ES-I3 (cell line): Measurements from ENCODE around the gene CYP26C1.

Source experiments
- H3K36me3 ChIP-seq: 2 replicates; pipeline ENCODE4 v1.6.1; 2013; ENCODE audit warnings: mild to moderate bottlenecking, low read length, control low read depth, moderate library complexity; ENCODE audit not compliant: insufficient read depth
- H3K4me1 ChIP-seq: 2 replicates; pipeline ENCODE4 v1.6.1; 2013; ENCODE audit warnings: mild to moderate bottlenecking, control low read depth, low read length; ENCODE audit not compliant: insufficient read depth
- H3K9ac ChIP-seq: 2 replicates; pipeline ENCODE4 v1.6.1; 2013; ENCODE audit warnings: low read depth, mild to moderate bottlenecking, low read length, moderate library complexity
- H3K9me3 ChIP-seq: 2 replicates; pipeline ENCODE4 v1.6.1; 2013; ENCODE audit warnings: mild to moderate bottlenecking, low read length, moderate library complexity; ENCODE audit not compliant: control insufficient read depth, insufficient read depth

CYP26C1 gene

DNA sequence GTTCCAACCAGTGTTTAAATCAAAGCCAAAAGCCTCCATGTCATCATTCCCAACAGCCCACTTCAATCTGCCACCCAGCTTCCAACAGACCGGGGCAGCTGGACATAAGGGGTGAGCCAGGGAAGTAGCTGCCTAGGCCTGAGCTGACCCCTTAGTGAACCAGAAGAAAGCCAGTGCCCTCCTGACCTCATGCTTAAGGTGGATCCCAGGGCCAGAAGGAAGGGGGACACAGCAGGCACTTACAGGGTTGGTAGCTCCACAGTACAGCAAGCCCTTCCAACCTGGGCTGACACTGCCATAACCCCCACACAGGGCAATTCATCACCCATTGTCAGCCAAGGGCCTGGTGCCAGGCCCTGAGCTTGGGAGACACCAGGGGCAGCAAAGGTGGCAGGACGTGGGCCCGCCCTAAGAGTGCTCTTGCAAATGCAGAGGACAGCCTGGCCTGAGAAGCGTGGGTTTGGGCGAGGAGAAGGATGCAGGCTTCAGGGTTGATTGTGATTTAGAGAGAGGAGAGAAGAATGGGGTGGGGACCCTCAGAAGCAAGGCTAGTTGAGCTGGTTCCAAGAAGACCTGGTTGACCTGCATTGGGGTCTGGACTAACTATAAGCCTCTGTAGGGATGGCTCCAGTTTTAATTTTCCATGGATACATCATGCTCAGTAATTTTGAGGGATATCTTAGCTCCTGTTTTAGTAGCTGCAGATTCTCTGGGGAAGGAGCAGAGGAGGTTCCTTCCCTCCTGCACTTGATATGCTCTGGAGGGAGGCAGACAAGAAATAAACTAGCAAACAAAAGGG is 10.0 kb downstream of the CYP26C1 start:
- no peak overlapping the region for H3K9ac ChIP-seq

DNA sequence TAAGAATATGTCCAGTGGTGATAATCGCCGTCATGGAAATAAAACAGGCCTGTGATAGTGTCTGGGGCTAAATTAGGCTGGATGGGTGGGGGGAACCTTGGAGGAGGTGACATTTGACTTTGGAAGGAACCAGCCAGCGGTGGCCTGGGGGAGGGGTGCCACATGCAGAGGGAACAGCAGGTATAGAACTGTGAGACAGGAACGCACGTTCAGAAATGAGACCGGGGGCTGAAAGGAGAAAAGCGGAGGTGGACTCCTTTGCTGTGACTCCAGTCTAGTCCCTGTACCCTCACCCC is 10.5 kb downstream of the CYP26C1 start:
- H3K9me3 ChIP-seq, result no peaks in the 10 kb centered on the region; the same call in 1 of the 2 replicates

More for the DNA sequence above, 10.0 kb downstream of the CYP26C1 start:
- no peaks in the 10 kb centered on the region for H3K36me3 ChIP-seq
- H3K4me1 ChIP-seq, result no peaks in the 10 kb centered on the region
- no peaks in the 10 kb centered on the region; the same call in 1 of the 2 replicates for H3K9me3 ChIP-seq

DNA sequence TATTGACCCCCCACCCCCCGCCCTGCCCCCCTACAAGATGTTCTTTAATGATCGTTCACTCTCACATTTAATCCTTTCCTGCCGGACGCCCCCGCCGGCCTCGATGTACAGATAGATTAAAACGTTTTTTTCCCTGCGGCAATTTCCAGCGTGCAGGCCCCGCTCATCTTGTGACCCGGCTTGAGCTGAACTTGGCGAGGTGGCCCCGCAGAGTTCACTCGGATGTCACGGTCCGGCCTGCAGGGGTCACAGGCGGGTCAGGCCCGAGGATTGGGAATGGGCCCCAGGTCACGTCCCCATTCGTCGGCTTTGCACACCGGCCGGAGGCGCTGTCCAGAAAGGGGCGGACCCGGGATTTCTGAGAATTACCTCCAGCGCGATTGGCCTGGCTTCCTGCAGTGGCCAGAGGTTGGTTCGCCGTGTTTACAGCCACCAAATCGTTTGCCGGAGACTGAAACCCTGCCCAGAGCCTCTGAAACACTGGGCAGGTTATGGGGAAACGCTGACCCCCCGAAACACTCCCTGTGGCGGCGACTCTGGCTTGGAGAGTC is 11.2 kb downstream of the CYP26C1 start:
- no peaks in the 10 kb centered on the region for H3K36me3 ChIP-seq
- H3K4me1 ChIP-seq, result no peaks in the 10 kb centered on the region
- no peaks in the 10 kb centered on the region for H3K9me3 ChIP-seq
- peak overlapping the region; percentile 62; the same call in 1 of the 2 replicates for H3K9ac ChIP-seq

More for the DNA sequence above, 10.5 kb downstream of the CYP26C1 start:
- no peaks in the 10 kb centered on the region for H3K36me3 ChIP-seq
- no peaks in the 10 kb centered on the region for H3K4me1 ChIP-seq
- H3K9ac ChIP-seq, result no peak overlapping the region

DNA sequence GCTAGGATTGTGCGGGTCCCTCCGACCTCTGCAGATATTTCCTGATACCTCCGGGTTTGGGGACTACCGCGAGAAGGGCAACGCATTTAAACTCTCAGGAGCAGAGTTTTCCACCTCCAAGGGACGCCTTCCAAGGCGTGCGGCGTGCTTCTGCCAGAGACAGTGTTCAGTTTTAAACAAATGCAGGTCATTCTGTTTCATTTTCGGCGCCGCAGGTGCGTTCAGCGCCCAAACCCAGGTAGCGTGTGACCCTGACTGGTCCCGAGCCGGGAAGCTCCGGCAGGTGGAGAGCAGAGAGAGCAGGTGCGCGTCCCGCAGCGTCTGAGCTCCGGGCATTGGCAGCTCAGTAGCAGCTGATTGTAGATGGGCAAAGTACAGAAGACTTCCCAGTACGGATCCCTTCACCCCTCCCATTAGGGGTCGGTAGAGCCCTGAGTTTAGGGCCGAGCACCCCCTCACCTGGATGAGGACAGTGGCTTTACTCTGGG is 11.7 kb downstream of the CYP26C1 start:
- Histone ChIP-seq H3K36me3 (no peaks in the 10 kb centered on the region), H3K4me1 (no peaks in the 10 kb centered on the region), H3K9ac (peak overlapping the region; percentile 62; the same call in 1 of the 2 replicates), H3K9me3 (no peaks in the 10 kb centered on the region)

DNA sequence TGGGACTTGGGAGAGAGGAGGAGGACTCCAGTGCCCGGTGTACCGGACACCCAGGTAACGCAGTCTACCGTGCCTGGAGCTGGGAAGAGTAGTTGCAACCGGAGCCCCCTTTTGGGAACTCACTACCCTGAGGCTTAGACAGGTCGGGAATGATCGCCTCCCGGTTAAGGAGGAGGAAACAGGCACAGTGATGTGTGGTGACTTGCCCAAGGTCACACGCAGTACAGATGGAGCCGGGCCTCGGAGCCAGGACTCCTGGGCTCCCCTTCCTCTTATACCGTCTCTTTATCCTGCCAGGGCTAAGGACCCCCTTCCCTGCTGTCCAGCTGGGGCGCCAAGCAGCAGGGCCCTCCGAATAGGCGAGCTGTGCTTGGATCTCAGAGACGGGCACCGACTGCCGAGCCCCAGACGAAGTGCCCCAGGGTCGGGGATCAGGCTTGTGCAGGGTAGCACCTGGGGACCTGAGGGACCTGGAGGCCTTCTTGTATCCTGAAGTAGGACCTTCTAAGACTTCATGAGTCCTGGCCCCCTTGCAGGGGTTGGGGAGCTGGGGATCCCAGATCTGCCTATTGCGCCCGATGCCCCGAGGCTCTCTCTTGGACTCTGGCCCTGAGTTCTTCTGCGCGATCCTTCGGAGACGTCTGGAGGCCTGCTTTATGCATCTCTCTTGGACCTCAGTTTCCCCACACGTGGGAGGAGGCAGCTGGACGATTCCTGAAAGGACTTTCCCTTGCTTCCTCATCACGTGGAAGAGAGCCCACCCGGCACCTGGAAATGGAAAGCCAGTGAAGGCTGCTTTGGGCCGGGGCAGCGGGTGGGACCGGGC is 12.3 kb downstream of the CYP26C1 start:
- Histone ChIP-seq H3K36me3 (no peaks in the 10 kb centered on the region), H3K9ac (peak overlapping the region; percentile 62), H3K4me1 (no peaks in the 10 kb centered on the region), H3K9me3 (no peaks in the 10 kb centered on the region)

DNA sequence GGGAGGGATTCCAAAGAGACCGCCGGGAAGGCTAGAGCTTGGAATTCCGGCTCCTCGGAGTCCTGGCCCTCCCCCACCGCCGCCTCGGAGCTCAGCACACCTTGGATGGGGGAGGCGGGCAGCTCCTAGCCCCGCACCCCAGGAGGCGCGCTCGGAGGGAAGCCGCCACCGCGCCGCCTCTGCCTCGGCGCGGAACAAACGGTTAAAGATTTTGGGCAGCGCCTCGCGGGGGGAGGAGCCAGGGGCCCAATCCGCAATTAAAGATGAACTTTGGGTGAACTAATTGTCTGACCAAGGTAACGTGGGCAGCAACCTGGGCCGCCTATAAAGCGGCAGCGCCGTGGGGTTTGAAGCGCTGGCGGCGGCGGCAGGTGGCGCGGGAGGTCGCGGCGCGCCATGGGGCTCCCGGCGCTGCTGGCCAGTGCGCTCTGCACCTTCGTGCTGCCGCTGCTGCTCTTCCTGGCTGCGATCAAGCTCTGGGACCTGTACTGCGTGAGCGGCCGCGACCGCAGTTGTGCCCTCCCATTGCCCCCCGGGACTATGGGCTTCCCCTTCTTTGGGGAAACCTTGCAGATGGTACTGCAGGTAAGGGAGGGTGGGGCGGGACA is 13.0 kb downstream of the CYP26C1 start, which contains the start of gene CYP26A1:
Gene CYP26A1, plus strand, starts transcription at position 355 of the 608 bp plus-strand sequence. Its CDS starts 42 bp downstream, at position 397.
- no peaks in the 10 kb centered on the region for H3K4me1 ChIP-seq
- no peaks in the 10 kb centered on the region for H3K9me3 ChIP-seq
- no peaks in the 10 kb centered on the region for H3K36me3 ChIP-seq
- peak within 1 kb of the TSS; percentile 62 for H3K9ac ChIP-seq

DNA sequence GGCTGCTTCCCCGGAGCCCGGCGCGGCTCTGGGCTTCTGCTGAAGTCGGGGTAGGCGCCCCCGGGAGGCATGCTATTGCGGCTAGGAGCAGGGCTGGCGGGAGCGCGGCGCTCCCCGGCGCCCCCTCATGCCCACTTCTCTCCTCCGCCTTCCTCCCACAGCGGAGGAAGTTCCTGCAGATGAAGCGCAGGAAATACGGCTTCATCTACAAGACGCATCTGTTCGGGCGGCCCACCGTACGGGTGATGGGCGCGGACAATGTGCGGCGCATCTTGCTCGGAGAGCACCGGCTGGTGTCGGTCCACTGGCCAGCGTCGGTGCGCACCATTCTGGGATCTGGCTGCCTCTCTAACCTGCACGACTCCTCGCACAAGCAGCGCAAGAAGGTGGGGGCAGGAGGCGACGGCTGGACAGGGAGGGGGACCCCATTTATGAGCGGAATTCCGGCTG is 13.6 kb downstream of the CYP26C1 start:
- Histone ChIP-seq H3K36me3 (no peaks in the 10 kb centered on the region), H3K9me3 (no peaks in the 10 kb centered on the region), H3K4me1 (no peaks in the 10 kb centered on the region), H3K9ac (peak overlapping the region; percentile 62)

DNA sequence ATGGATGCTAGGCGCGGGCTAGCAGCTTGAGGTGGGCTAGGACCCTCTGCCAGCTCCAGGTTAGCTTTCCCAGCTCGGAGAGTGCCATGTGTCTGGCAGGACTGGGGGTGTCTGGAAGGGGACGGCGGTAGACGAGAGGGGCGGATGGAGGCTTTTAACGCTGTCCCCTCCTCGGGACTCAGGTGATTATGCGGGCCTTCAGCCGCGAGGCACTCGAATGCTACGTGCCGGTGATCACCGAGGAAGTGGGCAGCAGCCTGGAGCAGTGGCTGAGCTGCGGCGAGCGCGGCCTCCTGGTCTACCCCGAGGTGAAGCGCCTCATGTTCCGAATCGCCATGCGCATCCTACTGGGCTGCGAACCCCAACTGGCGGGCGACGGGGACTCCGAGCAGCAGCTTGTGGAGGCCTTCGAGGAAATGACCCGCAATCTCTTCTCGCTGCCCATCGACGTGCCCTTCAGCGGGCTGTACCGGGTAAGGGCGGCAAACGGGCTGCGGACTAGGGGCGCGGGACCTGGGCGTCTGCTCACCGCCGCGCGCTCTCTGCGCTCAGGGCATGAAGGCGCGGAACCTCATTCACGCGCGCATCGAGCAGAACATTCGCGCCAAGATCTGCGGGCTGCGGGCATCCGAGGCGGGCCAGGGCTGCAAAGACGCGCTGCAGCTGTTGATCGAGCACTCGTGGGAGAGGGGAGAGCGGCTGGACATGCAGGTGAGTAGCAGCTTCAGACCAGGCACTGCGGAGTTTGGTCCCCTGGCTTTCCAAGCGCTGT is 14.2 kb downstream of the CYP26C1 start:
- Histone ChIP-seq H3K36me3 (no peaks in the 10 kb centered on the region), H3K9me3 (no peaks in the 10 kb centered on the region), H3K9ac (peak overlapping the region; percentile 62), H3K4me1 (no peaks in the 10 kb centered on the region)

DNA sequence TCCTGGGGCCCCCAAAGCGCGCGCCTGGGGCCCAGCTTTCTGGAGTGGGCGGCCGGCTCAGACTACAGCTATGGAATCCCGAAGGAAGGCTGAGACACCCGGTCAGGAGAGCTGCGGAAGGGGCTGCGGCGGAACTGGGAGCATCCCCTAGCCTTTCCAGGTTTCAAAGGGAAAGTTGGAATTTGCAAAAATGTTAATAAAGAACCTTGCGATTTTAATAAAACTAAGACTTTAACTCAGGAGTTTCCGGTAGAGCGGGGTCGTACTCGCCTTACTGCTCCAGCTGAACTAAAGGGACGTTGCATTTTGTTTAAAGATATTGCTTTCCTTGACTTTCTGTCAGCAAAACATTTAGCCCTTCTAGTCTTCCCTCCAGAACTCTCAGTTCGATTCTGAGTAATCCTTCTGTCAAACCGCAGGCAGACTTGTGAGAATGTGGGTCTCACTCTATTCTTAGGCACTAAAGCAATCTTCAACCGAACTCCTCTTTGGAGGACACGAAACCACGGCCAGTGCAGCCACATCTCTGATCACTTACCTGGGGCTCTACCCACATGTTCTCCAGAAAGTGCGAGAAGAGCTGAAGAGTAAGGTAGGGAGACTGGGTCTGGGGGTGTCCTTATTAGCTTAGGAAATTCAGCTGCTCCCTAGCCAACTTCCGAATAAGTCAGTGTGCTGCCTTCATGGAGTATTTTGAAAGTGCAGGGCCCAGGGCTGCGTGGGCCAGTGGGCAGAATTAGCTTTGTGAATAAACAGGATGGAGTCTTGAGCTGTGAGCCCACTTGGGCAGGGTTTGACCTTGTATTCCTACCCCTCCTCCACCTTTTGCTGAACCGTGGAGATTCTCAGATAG is 15.0 kb downstream of the CYP26C1 start:
- peak overlapping the region; percentile 62 for H3K9ac ChIP-seq

DNA sequence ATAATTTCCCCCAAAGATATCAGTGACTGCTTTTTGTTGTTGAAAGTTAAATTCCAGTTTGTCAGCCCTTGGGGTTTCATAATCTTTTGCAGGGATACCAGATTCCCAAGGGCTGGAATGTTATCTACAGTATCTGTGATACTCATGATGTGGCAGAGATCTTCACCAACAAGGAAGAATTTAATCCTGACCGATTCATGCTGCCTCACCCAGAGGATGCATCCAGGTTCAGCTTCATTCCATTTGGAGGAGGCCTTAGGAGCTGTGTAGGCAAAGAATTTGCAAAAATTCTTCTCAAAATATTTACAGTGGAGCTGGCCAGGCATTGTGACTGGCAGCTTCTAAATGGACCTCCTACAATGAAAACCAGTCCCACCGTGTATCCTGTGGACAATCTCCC is 16.3 kb downstream of the CYP26C1 start:
- H3K4me1 ChIP-seq, result no peaks in the 10 kb centered on the region; the same call in 1 of the 2 replicates
- 0 out of 2 replicates have a peak overlapping the region, but pooled peaks have one; percentile 8 for H3K9ac ChIP-seq
- no peaks in the 10 kb centered on the region for H3K9me3 ChIP-seq
- no peaks in the 10 kb centered on the region for H3K36me3 ChIP-seq

More for the DNA sequence above, 15.0 kb downstream of the CYP26C1 start:
- no peaks in the 10 kb centered on the region for H3K9me3 ChIP-seq
- H3K36me3 ChIP-seq, result no peaks in the 10 kb centered on the region
- H3K4me1 ChIP-seq, result no peaks in the 10 kb centered on the region; the same call in 1 of the 2 replicates

DNA sequence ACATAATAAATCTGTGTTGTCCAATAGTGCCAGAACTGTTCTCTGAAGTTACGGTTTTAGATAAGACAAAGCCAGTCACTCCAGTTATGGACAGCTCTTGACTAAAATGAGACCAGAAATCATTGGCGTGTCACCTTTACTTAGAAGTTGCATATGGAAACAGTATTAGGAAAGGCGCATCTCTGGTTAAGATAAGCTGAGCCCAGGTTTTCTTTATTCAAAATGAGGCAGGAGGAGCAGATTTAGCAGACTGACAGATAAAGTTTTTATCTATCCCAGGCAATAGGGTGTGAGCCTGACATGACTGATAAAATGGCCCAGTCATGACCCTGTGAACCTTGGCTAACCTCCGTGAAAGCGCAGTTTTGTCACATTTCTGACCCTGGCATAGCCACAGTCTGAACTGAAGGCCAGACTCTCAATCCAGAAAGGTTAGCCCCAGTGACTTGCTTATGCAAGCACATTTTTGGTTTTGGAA is 17.3 kb downstream of the CYP26C1 start:
- Histone ChIP-seq H3K4me1 (no peaks in the 10 kb centered on the region; the same call in 1 of the 2 replicates), H3K9me3 (no peaks in the 10 kb centered on the region), H3K36me3 (no peaks in the 10 kb centered on the region), H3K9ac (no peak overlapping the region)

DNA sequence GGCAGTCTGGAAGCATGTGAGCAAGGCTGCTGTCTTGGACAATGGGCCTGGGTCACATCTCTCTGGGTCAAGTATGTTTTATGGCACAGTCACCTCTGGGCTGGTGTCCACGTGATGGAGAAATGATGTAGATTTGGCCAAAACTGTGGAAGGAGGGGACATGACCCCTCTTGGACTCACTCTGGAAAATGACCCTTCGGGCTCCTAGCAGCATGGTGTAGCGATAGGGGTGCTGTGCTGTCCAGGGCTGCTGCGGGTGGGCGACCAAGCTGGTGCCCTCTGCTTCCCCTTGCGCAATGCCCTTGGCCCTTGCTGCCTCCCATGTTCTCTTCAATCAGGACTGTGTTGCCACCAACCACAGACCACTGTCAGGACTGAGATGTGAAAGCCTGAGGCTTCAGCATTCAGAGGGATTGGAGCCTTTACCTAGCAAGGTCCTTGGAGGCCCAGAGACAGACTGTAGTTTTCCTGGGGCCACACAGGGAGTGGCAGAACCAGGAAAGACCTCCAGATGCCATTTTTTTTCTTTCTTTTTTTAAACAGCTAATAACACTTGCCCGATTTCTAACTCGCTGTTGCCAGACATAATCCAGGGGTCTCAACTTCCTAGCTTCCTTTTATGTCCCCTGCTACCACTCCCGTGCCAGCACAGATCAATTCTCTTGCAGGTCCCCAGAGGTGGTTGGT is 19.2 kb downstream of the CYP26C1 start:
- Histone ChIP-seq H3K9ac (no peak overlapping the region), H3K4me1 (no peaks in the 10 kb centered on the region; the same call in 1 of the 2 replicates), H3K9me3 (no peaks in the 10 kb centered on the region), H3K36me3 (no peaks in the 10 kb centered on the region)
